Upper lobe of left lung (tissue), 6 donors: ENCODE measurements around the gene GDPGP1. TPM values are rescaled to one million over a fixed set of nuclear protein-coding genes. Genes with fewer than 3 reads are reported as not detected.
A peak's percentile ranks its signal among the peaks of the same experiment; 100 is the strongest.
"Not testable (repeated sequence)": the region's sequence is repeated elsewhere in the genome, so short reads cannot be mapped to it uniquely, and the experiment has no call there.

Source experiments
- ATAC-seq, 2 donors: fragments of 200-7000 bp; cut with Tn5 transposase; one replicate each; pipeline ENCODE4 v1.9.1; 2022; ENCODE audit warnings: mild to moderate bottlenecking in 2 of 2, moderate library complexity in 2 of 2; ENCODE audit not compliant: low FRiP score in 2 of 2
- DNase-seq, 2 donors: peaks; one replicate each; pipeline ENCODE4 v3.0.0-alpha.2; 2019 to 2020
- H3K27ac ChIP-seq, 4 donors: fragments of 200-600 bp; sonication (generic); one replicate each; pipeline ENCODE4 v1.5.1; 2016 to 2019
- H3K27me3 ChIP-seq, 4 donors: fragments of 200-600 bp; sonication (generic); one replicate each; pipeline ENCODE4 v1.5.1; 2017 to 2019
- H3K36me3 ChIP-seq, 4 donors: fragments of 200-600 bp; sonication (generic); one replicate each; pipeline ENCODE4 v1.5.1; 2016 to 2019
- H3K4me1 ChIP-seq, 4 donors: fragments of 200-600 bp; sonication (generic); one replicate each; pipeline ENCODE4 v1.5.1; 2018 to 2019
- H3K4me3 ChIP-seq, 4 donors: fragments of 200-600 bp; sonication (generic); one replicate each; pipeline ENCODE4 v1.5.1; 2017 to 2019; ENCODE audit warnings: mild to moderate bottlenecking in 2 of 4, moderate library complexity in 1 of 4
- H3K9me3 ChIP-seq, 4 donors: fragments of 200-600 bp; sonication (generic); one replicate each; pipeline ENCODE4 v1.5.1; 2018 to 2019
- EP300 ChIP-seq, 4 donors: sonication (generic); formaldehyde crosslinking; IDR thresholded peaks; one replicate each; pipeline ENCODE4 v1.5.1; 2017; ENCODE audit warnings: antibody characterized with exemption in 4 of 4, control low read depth in 2 of 4
- POLR2A ChIP-seq, 4 donors: fragments of 450-650 bp; IDR thresholded peaks; one replicate each; pipeline ENCODE4 v1.5.1; 2016 to 2017; ENCODE audit warnings: antibody characterized with exemption in 4 of 4, mild to moderate bottlenecking in 2 of 4
- POLR2AphosphoS5 ChIP-seq, 2 donors: sonication (generic); formaldehyde crosslinking; IDR thresholded peaks; one replicate each; pipeline ENCODE4 v1.5.1; 2017; ENCODE audit warnings: antibody characterized with exemption in 2 of 2
- WGBS, 2 donors: methylation state at CpG; one replicate each; pipeline ENCODE4 v1.1.5; 2017 to 2018; 5-methylcytosine and 5-hydroxymethylcytosine counted together
- total RNA-seq, 6 donors: library from RNA; depleted of rRNA in 4 of 6; stranded (reverse); fragments of >200 nt in 4 of 6; gene quantifications; one replicate each; pipeline versions ENCODE4 v1.1.0 to v1.2.1, GENCODE V29; 2016 to 2021
- TF ChIP-seq, protein P1 (sequence below), 6 experiments: fragments of 450-650 bp in 4 of 6; fragments of 200-600 bp in 2 of 6; sonication (generic) in 2 of 6; IDR thresholded peaks; one replicate each; pipeline ENCODE4 v1.5.1; 2016 to 2019; ENCODE audit warnings: antibody characterized with exemption in 6 of 6
- donor health status: DM: no; HTN: no; CAD: no; lungs with moderate emphysema.
- donor health status: DM: no; HTN: yes; CAD: no; lungs with severe emphysema.

The GDPGP1 gene
- 10 to 100 TPM in 3 of 6 donors, 1 to 10 TPM in 3; 7.2 to 27.2 (median 10.3) TPM for total RNA-seq

DNA sequence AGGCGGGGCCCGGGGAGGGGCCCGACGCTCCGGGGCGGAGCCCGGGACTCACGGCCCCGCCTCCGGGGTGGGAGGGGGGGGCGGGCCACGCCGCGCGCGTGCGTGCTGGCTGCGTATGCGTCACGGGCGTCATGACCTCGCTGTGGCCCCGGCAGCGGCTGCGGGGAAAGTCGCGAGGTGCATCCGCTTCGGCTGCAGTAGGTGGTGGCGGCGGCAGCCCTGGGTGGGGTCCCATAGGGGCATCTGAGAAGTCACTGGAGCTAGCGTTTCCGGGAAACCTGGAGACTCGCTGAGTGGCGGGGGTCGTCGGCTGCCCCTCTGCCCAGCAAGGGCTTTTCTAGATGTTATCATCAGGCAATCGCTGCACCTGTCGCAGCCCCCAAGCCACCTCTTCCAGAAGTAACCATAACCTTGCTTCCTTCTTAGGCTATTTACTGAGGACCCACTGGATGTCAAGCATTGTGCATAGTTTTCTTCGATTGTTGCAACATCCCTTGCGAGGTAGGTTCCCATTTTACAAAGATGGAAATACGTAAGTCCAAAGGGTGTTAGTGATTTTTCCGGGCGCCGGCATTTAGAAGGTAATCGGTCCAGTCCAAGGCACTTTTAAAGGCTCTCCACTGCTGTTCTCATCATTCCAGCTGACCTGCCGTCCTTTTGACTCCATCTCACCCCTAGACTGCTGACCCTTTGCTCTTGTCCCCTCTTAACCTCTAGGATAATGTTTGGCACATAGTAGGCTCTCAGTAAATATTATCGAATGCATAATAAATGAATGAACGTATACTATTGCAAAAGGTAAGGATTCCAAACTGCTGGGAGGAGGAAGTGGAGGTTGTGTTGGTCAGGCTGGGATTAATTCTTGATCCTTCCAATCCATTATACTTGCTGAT lies at the start of gene GDPGP1:
GDPGP1 (plus strand) TSS at position 114 of the 893 bp plus-strand sequence. CDS start 6,700 bp downstream, outside the sequence.
- peaks cover 28 to 46% (median 42%) of the 10 kb centered on the region in 4 donors for H3K4me1 ChIP-seq
- peak within 1 kb of the TSS; percentile 89 to 97 (median 94) for H3K27ac ChIP-seq
- WGBS, 2 donors: 4 to 10% methylated on average over 17 to 47 of the region's 49 CpGs
- DNase-seq (no peak), ATAC-seq (no peak)
- no peaks in the 10 kb centered on the region for H3K9me3 ChIP-seq
- H3K4me3 ChIP-seq: peak within 1 kb of the TSS; percentile 62 to 99 (median 74)
- H3K27me3 ChIP-seq: no peaks in the 10 kb centered on the region
- TF ChIP-seq EP300 (IDR thresholded peaks at IDR 0.05) (no peak), POLR2A (IDR thresholded peaks at IDR 0.05) (peak in 3 of 4 donors; percentile 37 to 86 (median 77)), POLR2AphosphoS5 (IDR thresholded peaks at IDR 0.05) (peak; percentile 78 to 85)
- TF ChIP-seq, protein P1, sequence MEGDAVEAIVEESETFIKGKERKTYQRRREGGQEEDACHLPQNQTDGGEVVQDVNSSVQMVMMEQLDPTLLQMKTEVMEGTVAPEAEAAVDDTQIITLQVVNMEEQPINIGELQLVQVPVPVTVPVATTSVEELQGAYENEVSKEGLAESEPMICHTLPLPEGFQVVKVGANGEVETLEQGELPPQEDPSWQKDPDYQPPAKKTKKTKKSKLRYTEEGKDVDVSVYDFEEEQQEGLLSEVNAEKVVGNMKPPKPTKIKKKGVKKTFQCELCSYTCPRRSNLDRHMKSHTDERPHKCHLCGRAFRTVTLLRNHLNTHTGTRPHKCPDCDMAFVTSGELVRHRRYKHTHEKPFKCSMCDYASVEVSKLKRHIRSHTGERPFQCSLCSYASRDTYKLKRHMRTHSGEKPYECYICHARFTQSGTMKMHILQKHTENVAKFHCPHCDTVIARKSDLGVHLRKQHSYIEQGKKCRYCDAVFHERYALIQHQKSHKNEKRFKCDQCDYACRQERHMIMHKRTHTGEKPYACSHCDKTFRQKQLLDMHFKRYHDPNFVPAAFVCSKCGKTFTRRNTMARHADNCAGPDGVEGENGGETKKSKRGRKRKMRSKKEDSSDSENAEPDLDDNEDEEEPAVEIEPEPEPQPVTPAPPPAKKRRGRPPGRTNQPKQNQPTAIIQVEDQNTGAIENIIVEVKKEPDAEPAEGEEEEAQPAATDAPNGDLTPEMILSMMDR (IDR thresholded peaks at IDR 0.05): peak in 1 of 6 experiments; percentile 11
- H3K36me3 ChIP-seq: peaks cover 0 to 47% (median 26%) of the 10 kb centered on the region in 4 donors

DNA sequence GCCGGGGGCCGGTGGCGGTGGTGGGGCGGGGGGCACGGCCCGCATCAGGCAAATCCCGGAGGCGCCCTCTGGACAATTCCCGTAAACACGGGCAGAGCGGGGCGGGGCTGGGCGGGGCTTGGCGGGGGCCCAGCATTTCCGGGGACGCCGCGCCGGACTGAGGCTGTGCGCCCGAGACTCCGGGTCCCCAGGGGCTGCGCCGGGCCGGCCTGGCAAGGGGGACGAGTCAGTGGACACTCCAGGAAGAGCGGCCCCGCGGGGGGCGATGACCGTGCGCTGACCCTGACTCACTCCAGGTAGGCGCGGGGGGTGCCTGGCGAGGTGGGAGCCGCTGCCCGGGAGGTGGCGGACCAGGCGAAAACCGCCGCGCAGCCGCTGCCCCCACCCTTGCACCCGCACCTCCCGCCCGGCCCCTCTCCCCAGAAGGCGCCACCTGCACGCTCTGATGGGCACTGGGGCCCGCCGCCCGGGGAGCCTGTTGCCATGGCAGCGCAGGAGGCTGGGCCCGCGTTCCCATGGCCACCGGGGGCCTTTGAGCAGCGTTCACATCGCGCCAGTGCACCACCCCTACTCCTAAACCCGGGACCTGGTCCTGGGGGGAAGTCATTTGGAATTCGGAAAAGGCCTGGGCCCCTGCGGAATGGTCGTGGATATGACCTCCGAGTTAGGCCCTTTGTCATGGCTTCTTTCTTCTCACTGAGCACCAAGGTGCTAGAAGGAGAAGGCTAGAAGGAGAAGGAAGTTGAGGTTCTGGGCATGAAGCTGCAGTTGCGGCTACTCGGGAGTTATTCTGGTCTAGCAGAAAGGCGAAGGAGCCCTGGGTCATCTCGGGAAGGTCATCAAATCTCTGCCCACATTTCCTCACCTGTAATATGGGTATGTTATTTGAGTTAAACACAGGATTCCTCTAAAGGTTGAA lies 49.0 kb upstream of the GDPGP1 start:
- no peaks in the 10 kb centered on the region for H3K9me3 ChIP-seq
- ATAC-seq (peak; percentile 84 to 88), DNase-seq (peak; percentile 79 to 95)
- H3K27me3 ChIP-seq: no peaks in the 10 kb centered on the region
- 8 to 14% methylated on average over 13 to 32 of the region's 67 CpGs for WGBS, 2 donors
- TF ChIP-seq POLR2AphosphoS5 (IDR thresholded peaks at IDR 0.05): peak; percentile 33 to 52
- TF ChIP-seq, protein P1 (IDR thresholded peaks at IDR 0.05): no peak
- no peak for TF ChIP-seq EP300 (IDR thresholded peaks at IDR 0.05)
- TF ChIP-seq POLR2A (IDR thresholded peaks at IDR 0.05): peak in 2 of 4 donors; percentile 21 to 74
- peak overlapping the region; percentile 84 to 99 (median 94) for H3K27ac ChIP-seq
- H3K36me3 ChIP-seq: peaks cover 0 to 3% (median 0%) of the 10 kb centered on the region in 4 donors
- peak overlapping the region; percentile 57 to 90 (median 74) for H3K4me3 ChIP-seq
- H3K4me1 ChIP-seq: peaks cover 22 to 58% (median 35%) of the 10 kb centered on the region in 4 donors

GRCh38 chr15:90187257-90187868 lies 46.6 kb upstream of the GDPGP1 start:
- no peak for ATAC-seq
- H3K4me1 ChIP-seq: peaks cover 39 to 78% (median 54%) of the 10 kb centered on the region in 4 donors
- H3K27ac ChIP-seq: peak overlapping the region in 3 of 4 donors; percentile 39 to 97 (median 43)
- no peaks in the 10 kb centered on the region for H3K9me3 ChIP-seq
- DNase-seq: no peak
- H3K27me3 ChIP-seq: no peaks in the 10 kb centered on the region
- WGBS, 2 donors: 71 to 79% methylated on average over 8 of the region's 8 CpGs
- H3K36me3 ChIP-seq: peaks cover 0 to 4% (median 0%) of the 10 kb centered on the region in 4 donors
- H3K4me3 ChIP-seq: no peak overlapping the region
- TF ChIP-seq, protein P1 (IDR thresholded peaks at IDR 0.05): no peak
- TF ChIP-seq POLR2A (IDR thresholded peaks at IDR 0.05) (no peak), POLR2AphosphoS5 (IDR thresholded peaks at IDR 0.05) (no peak), EP300 (IDR thresholded peaks at IDR 0.05) (no peak)

- peak overlapping the region in 2 of 4 donors; percentile 30 to 68 for H3K27ac ChIP-seq
- H3K4me3 ChIP-seq, ATAC-seq, H3K36me3 ChIP-seq, H3K9me3 ChIP-seq, H3K27me3 ChIP-seq, DNase-seq: not testable (repeated sequence)
- WGBS, 2 donors: 89 to 94% methylated on average over 7 of the region's 7 CpGs
- peaks cover 46 to 81% (median 59%) of the 10 kb centered on the region in 4 donors for H3K4me1 ChIP-seq
These were observed 45.9 kb upstream of the GDPGP1 start for GRCh38 chr15:90188065-90188464.
